IMR-90 (cell line): ENCODE measurements around the gene ACSS3. TPM values are rescaled to one million over a fixed set of nuclear protein-coding genes. Genes with fewer than 3 reads are reported as not detected.

Source experiments
- ATAC-seq: fragments of 200-7000 bp; cut with Tn5 transposase; 2 replicates; pipeline ENCODE4 v1.9.1; 2020; ENCODE audit warnings: low read depth, mild to moderate bottlenecking, moderate library complexity
- BruUV-seq: library from RNA; stranded (reverse); fragments of 400-500 nt; replicated peaks from 2 replicates; lab custom pipeline; 2021; lab: Mats Ljungman, UMichigan
- CTCF ChIA-PET: fragments of 300-600 bp; formaldehyde crosslinking; extraction: SDS; loops from one replicate; lab custom pipeline; 2021; ENCODE audit warnings: antibody characterized with exemption; lab: Yijun Ruan, JAX
- POLR2A ChIA-PET: fragments of 300-600 bp; sonication (Branson Sonifier 250); formaldehyde crosslinking; loops from one replicate; lab custom pipeline; 2022; ENCODE audit warnings: antibody characterized with exemption; ENCODE audit not compliant: unreplicated experiment; lab: Charles Lee
- DNase-seq: peaks from one replicate; pipeline ENCODE4 v3.0.0; 2013
- H2AFZ ChIP-seq: replicated peaks from 2 replicates; pipeline ENCODE3; 2013; ENCODE audit warnings: low read length, mild to moderate bottlenecking; ENCODE audit not compliant: poor library complexity
- H2AK5ac ChIP-seq: 2 replicates; pipeline ENCODE4 v1.6.1; 2013; ENCODE audit warnings: low read depth, low read length, inconsistent platforms
- H2AK9ac ChIP-seq: replicated peaks from 2 replicates; pipeline ENCODE3; 2013; ENCODE audit warnings: mild to moderate bottlenecking, low read depth, low read length, moderate library complexity; ENCODE audit not compliant: poor library complexity
- H2BK120ac ChIP-seq: 2 replicates; pipeline ENCODE4 v1.6.1; 2013; ENCODE audit warnings: low read depth, low read length, inconsistent platforms
- H2BK15ac ChIP-seq: 3 replicates; pipeline ENCODE4 v1.6.1; 2013; ENCODE audit warnings: low read depth, low read length, inconsistent platforms
- H2BK20ac ChIP-seq: 2 replicates; pipeline ENCODE4 v1.6.1; 2013; ENCODE audit warnings: low read depth, mild to moderate bottlenecking, inconsistent platforms, low read length, moderate library complexity
- H2BK5ac ChIP-seq: 2 replicates; pipeline ENCODE4 v1.6.1; 2013; ENCODE audit warnings: mild to moderate bottlenecking, low read depth, low read length, inconsistent platforms; ENCODE audit not compliant: poor library complexity, severe bottlenecking
- H3K14ac ChIP-seq: replicated peaks from 2 replicates; pipeline ENCODE4 v1.6.1; 2013; ENCODE audit warnings: low read depth, low read length, inconsistent platforms
- H3K18ac ChIP-seq: 2 replicates; pipeline ENCODE4 v1.6.1; 2013; ENCODE audit warnings: low read depth, low read length, control low read depth
- H3K23ac ChIP-seq: 2 replicates; pipeline ENCODE4 v1.6.1; 2013; ENCODE audit warnings: low read depth, low read length, inconsistent platforms
- H3K27ac ChIP-seq: 2 replicates; pipeline ENCODE4 v1.5.1; 2013; ENCODE audit warnings: mild to moderate bottlenecking, control low read depth, low read length; ENCODE audit not compliant: insufficient read depth
- H3K27me3 ChIP-seq: 2 replicates; pipeline ENCODE4 v1.6.1; 2013; ENCODE audit warnings: low read length; ENCODE audit not compliant: control insufficient read depth, insufficient read depth
- H3K36me3 ChIP-seq: 2 replicates; pipeline ENCODE4 v1.6.1; 2013; ENCODE audit warnings: low read length, mixed read lengths; ENCODE audit not compliant: control insufficient read depth, insufficient read depth
- H3K4ac ChIP-seq: 2 replicates; pipeline ENCODE4 v1.6.1; 2013; ENCODE audit warnings: low read depth, low read length, inconsistent platforms
- H3K4me1 ChIP-seq: 2 replicates; pipeline ENCODE4 v1.6.1; 2013; ENCODE audit warnings: low read length, mixed read lengths; ENCODE audit not compliant: control insufficient read depth, insufficient read depth
- H3K4me2 ChIP-seq: 2 replicates; pipeline ENCODE4 v1.6.1; 2013; ENCODE audit warnings: low read depth, mild to moderate bottlenecking, control low read depth, low read length, moderate library complexity
- H3K4me3 ChIP-seq: 2 replicates; pipeline ENCODE4 v1.5.1; 2013; ENCODE audit warnings: low read depth, mild to moderate bottlenecking, control low read depth, low read length, moderate library complexity; ENCODE audit not compliant: insufficient read depth
- H3K56ac ChIP-seq: 2 replicates; pipeline ENCODE4 v1.6.1; 2013; ENCODE audit warnings: low read length, inconsistent platforms; ENCODE audit not compliant: insufficient read depth; ENCODE audit errors: extremely low read depth
- H3K79me1 ChIP-seq, 2 experiments: 2 replicates each; pipeline ENCODE4 v1.6.1; 2013; ENCODE audit warnings: low read length in 2 of 2, inconsistent platforms in 1 of 2, low read depth in 1 of 2
- H3K9ac ChIP-seq: 2 replicates; pipeline ENCODE4 v1.6.1; 2013; ENCODE audit warnings: low read depth, low read length, control low read depth
- H3K9me1 ChIP-seq: 2 replicates; pipeline ENCODE4 v1.6.1; 2013; ENCODE audit warnings: low read length, inconsistent platforms; ENCODE audit not compliant: insufficient read depth
- H3K9me3 ChIP-seq: 2 replicates; pipeline ENCODE4 v1.6.1; 2013; ENCODE audit warnings: low read length; ENCODE audit not compliant: control insufficient read depth, insufficient read depth
- H4K20me1 ChIP-seq: 2 replicates; pipeline ENCODE4 v1.6.1; 2013; ENCODE audit warnings: low read length, inconsistent platforms; ENCODE audit not compliant: insufficient read depth
- H4K5ac ChIP-seq: 2 replicates; pipeline ENCODE4 v1.6.1; 2013; ENCODE audit warnings: mild to moderate bottlenecking, low read depth, low read length, control low read depth
- H4K8ac ChIP-seq, 2 experiments: 2 replicates each; pipeline ENCODE4 v1.6.1; 2013; ENCODE audit warnings: low read depth in 2 of 2, low read length in 2 of 2, control low read depth in 1 of 2, inconsistent platforms in 1 of 2
- H4K91ac ChIP-seq: 2 replicates; pipeline ENCODE4 v1.6.1; 2013; ENCODE audit warnings: low read depth, low read length, inconsistent platforms; ENCODE audit not compliant: insufficient read depth
- CEBPB ChIP-seq: IDR thresholded peaks from 2 replicates; pipeline ENCODE4 v1.6.1; 2012; ENCODE audit warnings: low read depth, low read length, improper control_type of control experiment
- MAFK ChIP-seq: IDR thresholded peaks from 2 replicates; pipeline ENCODE4 v1.6.1; 2012; ENCODE audit warnings: low read depth, low read length, improper control_type of control experiment
- MAZ ChIP-seq: IDR thresholded peaks from 2 replicates; pipeline ENCODE4 v1.6.1; 2012; ENCODE audit warnings: low read depth, mild to moderate bottlenecking, low read length, improper control_type of control experiment, moderate library complexity, borderline replicate concordance
- MXI1 ChIP-seq: IDR thresholded peaks from 2 replicates; pipeline ENCODE4 v1.6.1; 2012; ENCODE audit warnings: low read depth, mild to moderate bottlenecking, low read length, moderate library complexity, borderline replicate concordance
- SMC3 ChIP-seq: fragments of 150-350 bp; IDR thresholded peaks from 2 replicates; pipeline ENCODE4 v1.6.1; 2016; ENCODE audit warnings: low read depth, mild to moderate bottlenecking, antibody characterized with exemption, low read length, moderate library complexity
- WGBS, 2 experiments: methylation state at CpG; one replicate each; pipeline versions ENCODE4 v1.1.5 to v1.1.7; 2013; ENCODE audit warnings: missing lambda C conversion rate in 2 of 2; ENCODE audit not compliant: insufficient read length in 1 of 2; ENCODE audit errors: extremely low coverage in 2 of 2; 5-methylcytosine and 5-hydroxymethylcytosine counted together
- dilution Hi-C: fragments of 300-500 bp; cut with HindIII; formaldehyde crosslinking; loops from one replicate; pipeline ENCODE4 v1.14.3; 2018; ENCODE audit warnings: low sequenced_read_pairs; ENCODE audit not compliant: unreplicated experiment
- in situ Hi-C: fragments of 300-500 bp; cut with MboI; formaldehyde crosslinking; loops from 3 replicates; pipeline ENCODE4 v1.14.3; 2019; ENCODE audit warnings: low sequenced_read_pairs, inconsistent platforms, mixed read lengths
- intact Hi-C: fragments of 100-400 bp; cut with micrococcal nuclease; formaldehyde crosslinking; loops from 2 replicates; pipeline ENCODE4 v1.10.0; 2022
- polyA plus RNA-seq, 3 experiments: library from polyadenylated mRNA; depleted of rRNA; stranded (reverse); fragments of >200 nt; gene quantifications; 2 replicates each; pipeline ENCODE4 v1.2.3, GENCODE V29; 2012; ENCODE audit warnings: low replicate concordance in 1 of 3
- total RNA-seq: library from RNA; depleted of rRNA; stranded (reverse); fragments of >200 nt; gene quantifications from 2 replicates; pipeline ENCODE4 v1.2.3, GENCODE V29; 2012
- TF ChIP-seq, protein P1 (sequence below): fragments of 150-350 bp; IDR thresholded peaks from 2 replicates; pipeline ENCODE4 v1.6.1; 2017; ENCODE audit warnings: mild to moderate bottlenecking, antibody characterized with exemption, low read length, low read depth
- TF ChIP-seq, protein P2 (sequence below): conservative IDR thresholded peaks from 2 replicates; pipeline ENCODE4 v1.5.1; 2012; ENCODE audit warnings: mild to moderate bottlenecking, low read depth, low read length, improper control_type of control experiment

ACSS3 gene
- total and polyA plus RNA-seq, 2 of the 4 experiments (the other 2 are of a cell fraction): 0.84 to 2.0 TPM

DNA sequence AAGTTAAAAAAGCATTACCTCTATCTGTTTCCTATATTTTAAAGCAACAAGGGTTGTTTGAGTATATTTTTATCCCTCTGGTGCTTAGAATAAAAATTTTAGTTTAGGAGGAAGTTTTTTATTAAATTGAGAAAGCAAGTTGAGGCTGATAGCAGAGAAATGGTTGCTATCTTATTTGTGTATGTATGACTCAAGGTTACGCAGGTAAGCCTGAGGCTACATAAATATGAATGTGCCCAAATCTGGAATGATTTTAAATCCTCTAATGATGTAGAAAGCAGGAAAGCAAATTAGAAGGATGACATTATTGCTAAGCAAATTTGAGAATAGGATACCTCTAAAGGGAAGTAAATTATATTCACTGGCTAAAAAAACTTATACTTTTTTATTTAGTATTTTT is 109.8 kb downstream of the ACSS3 start:
- Histone ChIP-seq H3K4me3 (no peak overlapping the region), H3K79me1 (no peaks in the 10 kb centered on the region), H4K20me1 (no peaks in the 10 kb centered on the region), H3K4ac (no peak overlapping the region), H2AK5ac (no peak overlapping the region), H4K8ac (no peak overlapping the region), H3K4me1 (no peaks in the 10 kb centered on the region), H3K9ac (no peak overlapping the region), H3K14ac (no peak overlapping the region), H3K56ac (no peak overlapping the region), H4K91ac (no peak overlapping the region), H2AK9ac (no peak overlapping the region), H3K18ac (no peak overlapping the region), H3K23ac (no peak overlapping the region), H3K36me3 (no peaks in the 10 kb centered on the region), H3K4me2 (no peak overlapping the region), H2BK15ac (no peak overlapping the region), H2BK20ac (no peak overlapping the region), H2BK5ac (no peak overlapping the region), H4K5ac (no peak overlapping the region), H3K9me3 (no peaks in the 10 kb centered on the region), H3K9me1 (no peaks in the 10 kb centered on the region), H3K27me3 (no peaks in the 10 kb centered on the region), H2BK120ac (no peak overlapping the region), H2AFZ (no peak overlapping the region), H3K27ac (no peak overlapping the region)
- ChIA-PET POLR2A (no interaction called here), CTCF (no interaction called here)
- intact Hi-C loops: no loop called here
- TF ChIP-seq, protein P1, sequence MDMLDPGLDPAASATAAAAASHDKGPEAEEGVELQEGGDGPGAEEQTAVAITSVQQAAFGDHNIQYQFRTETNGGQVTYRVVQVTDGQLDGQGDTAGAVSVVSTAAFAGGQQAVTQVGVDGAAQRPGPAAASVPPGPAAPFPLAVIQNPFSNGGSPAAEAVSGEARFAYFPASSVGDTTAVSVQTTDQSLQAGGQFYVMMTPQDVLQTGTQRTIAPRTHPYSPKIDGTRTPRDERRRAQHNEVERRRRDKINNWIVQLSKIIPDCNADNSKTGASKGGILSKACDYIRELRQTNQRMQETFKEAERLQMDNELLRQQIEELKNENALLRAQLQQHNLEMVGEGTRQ: no peak
- TF ChIP-seq, protein P2, sequence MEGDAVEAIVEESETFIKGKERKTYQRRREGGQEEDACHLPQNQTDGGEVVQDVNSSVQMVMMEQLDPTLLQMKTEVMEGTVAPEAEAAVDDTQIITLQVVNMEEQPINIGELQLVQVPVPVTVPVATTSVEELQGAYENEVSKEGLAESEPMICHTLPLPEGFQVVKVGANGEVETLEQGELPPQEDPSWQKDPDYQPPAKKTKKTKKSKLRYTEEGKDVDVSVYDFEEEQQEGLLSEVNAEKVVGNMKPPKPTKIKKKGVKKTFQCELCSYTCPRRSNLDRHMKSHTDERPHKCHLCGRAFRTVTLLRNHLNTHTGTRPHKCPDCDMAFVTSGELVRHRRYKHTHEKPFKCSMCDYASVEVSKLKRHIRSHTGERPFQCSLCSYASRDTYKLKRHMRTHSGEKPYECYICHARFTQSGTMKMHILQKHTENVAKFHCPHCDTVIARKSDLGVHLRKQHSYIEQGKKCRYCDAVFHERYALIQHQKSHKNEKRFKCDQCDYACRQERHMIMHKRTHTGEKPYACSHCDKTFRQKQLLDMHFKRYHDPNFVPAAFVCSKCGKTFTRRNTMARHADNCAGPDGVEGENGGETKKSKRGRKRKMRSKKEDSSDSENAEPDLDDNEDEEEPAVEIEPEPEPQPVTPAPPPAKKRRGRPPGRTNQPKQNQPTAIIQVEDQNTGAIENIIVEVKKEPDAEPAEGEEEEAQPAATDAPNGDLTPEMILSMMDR: no peak
- no peak for TF ChIP-seq CEBPB
- no peak for TF ChIP-seq MXI1
- no peak for TF ChIP-seq SMC3
- no peak for TF ChIP-seq MAZ
- TF ChIP-seq MAFK: no peak
- DNase-seq (no peak), ATAC-seq (no peak)
- dilution Hi-C loops: no loop called here
- no TSS peak for BruUV-seq
- WGBS, 2 experiments: no CpG with 5 or more reads among the region's 1 CpG
- in situ Hi-C loops: no loop called here
